GM03348 (cell line): ENCODE data around the gene KRT14.
A peak's percentile ranks its signal among the peaks of the same experiment; 100 is the strongest.
"Not testable (repeated sequence)": the region's sequence is repeated elsewhere in the genome, so short reads cannot be mapped to it uniquely, and the experiment has no call there.

Experiments used
- DNase-seq: peaks from one replicate; pipeline ENCODE4 v3.0.0; 2012; ENCODE audit warnings: low spot score

Gene KRT14

GRCh38 chr17:41546819-41547218, 39.9 kb downstream of the KRT14 start:
- DNase-seq = no peak

GRCh38 chr17:41545829-41546410, 40.8 kb downstream of the KRT14 start:
- DNase-seq = no peak

- DNase-seq = no peak
Observed at GRCh38 chr17:41544935-41545334, 41.8 kb downstream of the KRT14 start.

- DNase-seq = no peak
Observed at GRCh38 chr17:41544491-41544892, 42.2 kb downstream of the KRT14 start.

GRCh38 chr17:41542786-41543185, 43.9 kb downstream of the KRT14 start:
- not testable (repeated sequence) for DNase-seq

GRCh38 chr17:41542357-41542756, 44.3 kb downstream of the KRT14 start:
- no peak for DNase-seq

- DNase-seq = no peak
Observed at GRCh38 chr17:41540921-41541625, 45.6 kb downstream of the KRT14 start.

- DNase-seq = no peak
Observed at GRCh38 chr17:41539979-41540701, 46.6 kb downstream of the KRT14 start.

- DNase-seq = no peak
Observed at GRCh38 chr17:41539071-41539492, 47.6 kb downstream of the KRT14 start.

GRCh38 chr17:41538565-41538991, 48.1 kb downstream of the KRT14 start:
- peak; percentile 46 for DNase-seq

GRCh38 chr17:41537990-41538389, 48.7 kb downstream of the KRT14 start:
- DNase-seq = no peak

- DNase-seq = no peak
Observed at GRCh38 chr17:41537614-41537954, 49.1 kb downstream of the KRT14 start.

- DNase-seq = no peak
Observed at GRCh38 chr17:41536741-41537613, 49.7 kb downstream of the KRT14 start.

GRCh38 chr17:41535764-41536481, 50.8 kb downstream of the KRT14 start:
- no peak for DNase-seq

- DNase-seq = no peak
Observed at GRCh38 chr17:41534899-41535546, 51.7 kb downstream of the KRT14 start.

- no peak for DNase-seq
Observed at GRCh38 chr17:41533613-41534012, 53.1 kb downstream of the KRT14 start.

- DNase-seq = no peak
Observed at GRCh38 chr17:41532947-41533570, 53.6 kb downstream of the KRT14 start.
